Esophagus muscularis mucosa (tissue), 4 donors: ENCODE measurements around the gene ABTB1. TPM values are rescaled to one million over a fixed set of nuclear protein-coding genes. Genes with fewer than 3 reads are reported as not detected.

Experiments
- DNase-seq: peaks from one replicate; pipeline ENCODE4 v3.0.0-alpha.2; 2017; ENCODE audit errors: extremely low spot score
- H3K27ac ChIP-seq, 4 donors: fragments of 200-600 bp; sonication (generic); replicated peaks in 1 of 4; 1 replicate in 3 of 4; 2 replicates in 1 of 4; pipeline ENCODE4 v1.5.1; 2016 to 2019; ENCODE audit warnings: mild to moderate bottlenecking in 1 of 4
- H3K27me3 ChIP-seq, 4 donors: fragments of 200-600 bp; sonication (generic); one replicate each; pipeline versions ENCODE4 v1.5.1 to v1.6.0; 2016 to 2019
- H3K36me3 ChIP-seq, 4 donors: fragments of 200-600 bp; sonication (generic); one replicate each; pipeline ENCODE4 v1.5.1; 2016 to 2019
- H3K4me1 ChIP-seq, 4 donors: fragments of 200-600 bp; sonication (generic); one replicate each; pipeline ENCODE4 v1.5.1; 2016 to 2019
- H3K4me3 ChIP-seq, 4 donors: fragments of 200-600 bp; sonication (generic); 1 replicate in 2 of 4; 2 replicates in 2 of 4; pipeline ENCODE4 v1.5.1; 2016 to 2019; ENCODE audit warnings: mild to moderate bottlenecking in 4 of 4, moderate library complexity in 1 of 4
- H3K9me3 ChIP-seq, 4 donors: fragments of 200-600 bp; sonication (generic); 1 replicate in 3 of 4; 2 replicates in 1 of 4; pipeline ENCODE4 v1.5.1; 2016 to 2019
- CTCF ChIP-seq, 3 experiments: fragments of 200-600 bp in 2 of 3; fragments of 450-650 bp in 1 of 3; sonication (generic) in 2 of 3; IDR thresholded peaks; one replicate each; pipeline ENCODE4 v1.5.1; 2017 to 2019; ENCODE audit warnings: antibody characterized with exemption in 3 of 3, mild to moderate bottlenecking in 2 of 3, moderate library complexity in 1 of 3
- EP300 ChIP-seq: sonication (generic); formaldehyde crosslinking; IDR thresholded peaks from one replicate; pipeline ENCODE4 v1.6.1; 2017; ENCODE audit warnings: antibody characterized with exemption
- POLR2A ChIP-seq: fragments of 450-650 bp; IDR thresholded peaks from one replicate; pipeline ENCODE4 v1.6.1; 2017; ENCODE audit warnings: antibody characterized with exemption, moderate library complexity, mild to moderate bottlenecking, low read depth
- POLR2AphosphoS5 ChIP-seq, 2 donors: sonication (generic); formaldehyde crosslinking; IDR thresholded peaks; one replicate each; pipeline ENCODE4 v1.6.1; 2017; ENCODE audit warnings: antibody characterized with exemption in 2 of 2
- WGBS: methylation state at CpG from one replicate; pipeline ENCODE4 v1.1.5; 2018; 5-methylcytosine and 5-hydroxymethylcytosine counted together
- intact Hi-C: fragments of 100-400 bp; cut with DNase I; formaldehyde crosslinking; loops from one replicate; pipeline ENCODE4 v1.15.1; 2023
- total RNA-seq, 4 donors: library from RNA; depleted of rRNA; stranded (reverse); fragments of >200 nt; gene quantifications; one replicate each; pipeline versions ENCODE4 v1.1.0 to v1.2.1, GENCODE V29; 2016

ABTB1 gene
- total RNA-seq, 4 donors from 2014 or later: 21.7 to 44.4 (median 40.6) TPM

- DNase-seq: no peak
- 87% methylated on average over 11 of the region's 11 CpGs for WGBS
- Histone ChIP-seq H3K36me3 (no peaks in the 10 kb centered on the region), H3K4me3 (no peak overlapping the region), H3K4me1 (no peaks in the 10 kb centered on the region), H3K27ac (no peak overlapping the region), H3K27me3 (no peaks in the 10 kb centered on the region), H3K9me3 (no peaks in the 10 kb centered on the region)
- intact Hi-C loops: no loop called here
- TF ChIP-seq POLR2A: no peak
- TF ChIP-seq EP300: no peak
- no peak for TF ChIP-seq CTCF (IDR thresholded peaks at IDR 0.05)
- no peak for TF ChIP-seq POLR2AphosphoS5 (IDR thresholded peaks at IDR 0.05)
These were observed 10.7 kb upstream of the ABTB1 start for GRCh38 chr3:127662001-127662469.

- H3K27ac ChIP-seq: no peak overlapping the region
- H3K9me3 ChIP-seq: no peaks in the 10 kb centered on the region
- no peaks in the 10 kb centered on the region for H3K36me3 ChIP-seq
- WGBS: 76% methylated on average over 5 of the region's 5 CpGs
- TF ChIP-seq CTCF (IDR thresholded peaks at IDR 0.05) (no peak), POLR2AphosphoS5 (IDR thresholded peaks at IDR 0.05) (no peak), EP300 (no peak), POLR2A (no peak)
- no peak overlapping the region for H3K4me3 ChIP-seq
- intact Hi-C loops: no loop called here
- DNase-seq: no peak
- no peaks in the 10 kb centered on the region for H3K27me3 ChIP-seq
- H3K4me1 ChIP-seq: no peaks in the 10 kb centered on the region
These were observed 9.6 kb upstream of the ABTB1 start for GRCh38 chr3:127663151-127663550.

GRCh38 chr3:127665165-127665564 is 7.6 kb upstream of the ABTB1 start:
- WGBS: 62% methylated on average over 2 of the region's 2 CpGs
- TF ChIP-seq POLR2AphosphoS5 (IDR thresholded peaks at IDR 0.05) (no peak), EP300 (no peak), CTCF (IDR thresholded peaks at IDR 0.05) (no peak), POLR2A (no peak)
- Histone ChIP-seq H3K9me3 (no peaks in the 10 kb centered on the region), H3K27ac (no peak overlapping the region), H3K4me1 (no peaks in the 10 kb centered on the region), H3K4me3 (no peak overlapping the region), H3K36me3 (no peaks in the 10 kb centered on the region), H3K27me3 (no peaks in the 10 kb centered on the region)
- no peak for DNase-seq
- intact Hi-C loops: no loop called here

GRCh38 chr3:127665586-127665985 is 7.2 kb upstream of the ABTB1 start:
- intact Hi-C loops: no loop called here
- no peaks in the 10 kb centered on the region for H3K27me3 ChIP-seq
- no peaks in the 10 kb centered on the region for H3K4me1 ChIP-seq
- no peak for TF ChIP-seq EP300
- TF ChIP-seq POLR2A: no peak
- no peak for TF ChIP-seq POLR2AphosphoS5 (IDR thresholded peaks at IDR 0.05)
- no peak for TF ChIP-seq CTCF (IDR thresholded peaks at IDR 0.05)
- WGBS: 95% methylated on average over 3 of the region's 3 CpGs
- H3K36me3 ChIP-seq: no peaks in the 10 kb centered on the region
- DNase-seq: no peak
- no peak overlapping the region for H3K27ac ChIP-seq
- H3K4me3 ChIP-seq: no peak overlapping the region
- H3K9me3 ChIP-seq: no peaks in the 10 kb centered on the region

- 86% methylated on average over 2 of the region's 2 CpGs for WGBS
- no peaks in the 10 kb centered on the region for H3K9me3 ChIP-seq
- no peak for DNase-seq
- peaks cover 1 to 7% (median 5%) of the 10 kb centered on the region in 4 donors for H3K4me1 ChIP-seq
- intact Hi-C loops: no loop called here
- no peak for TF ChIP-seq EP300
- no peak for TF ChIP-seq CTCF (IDR thresholded peaks at IDR 0.05)
- no peaks in the 10 kb centered on the region for H3K27me3 ChIP-seq
- no peak overlapping the region for H3K27ac ChIP-seq
- H3K36me3 ChIP-seq: no peaks in the 10 kb centered on the region
- no peak overlapping the region for H3K4me3 ChIP-seq
These were observed 6.1 kb upstream of the ABTB1 start for GRCh38 chr3:127666676-127667075.
